IMR-90 (cell line): ENCODE results near the gene ZBTB8OS. TPM values are rescaled to one million over a fixed set of nuclear protein-coding genes. Genes with fewer than 3 reads are reported as not detected.

Experiments
- ATAC-seq: fragments of 200-7000 bp; cut with Tn5 transposase; 2 replicates; pipeline ENCODE4 v1.9.1; 2020; ENCODE audit warnings: low read depth, mild to moderate bottlenecking, moderate library complexity
- BruUV-seq: library from RNA; stranded (reverse); fragments of 400-500 nt; replicated peaks from 2 replicates; lab custom pipeline; 2021; lab: Mats Ljungman, UMichigan
- CTCF ChIA-PET: fragments of 300-600 bp; formaldehyde crosslinking; extraction: SDS; loops from one replicate; lab custom pipeline; 2021; ENCODE audit warnings: antibody characterized with exemption; lab: Yijun Ruan, JAX
- POLR2A ChIA-PET: fragments of 300-600 bp; sonication (Branson Sonifier 250); formaldehyde crosslinking; loops from one replicate; lab custom pipeline; 2022; ENCODE audit warnings: antibody characterized with exemption; ENCODE audit not compliant: unreplicated experiment; lab: Charles Lee
- DNase-seq: peaks from one replicate; pipeline ENCODE4 v3.0.0; 2013
- H2AFZ ChIP-seq: replicated peaks from 2 replicates; pipeline ENCODE3; 2013; ENCODE audit warnings: low read length, mild to moderate bottlenecking; ENCODE audit not compliant: poor library complexity
- H2AK5ac ChIP-seq: 2 replicates; pipeline ENCODE4 v1.6.1; 2013; ENCODE audit warnings: low read depth, low read length, inconsistent platforms
- H2AK9ac ChIP-seq: replicated peaks from 2 replicates; pipeline ENCODE3; 2013; ENCODE audit warnings: mild to moderate bottlenecking, low read depth, low read length, moderate library complexity; ENCODE audit not compliant: poor library complexity
- H2BK120ac ChIP-seq: 2 replicates; pipeline ENCODE4 v1.6.1; 2013; ENCODE audit warnings: low read depth, low read length, inconsistent platforms
- H2BK15ac ChIP-seq: 3 replicates; pipeline ENCODE4 v1.6.1; 2013; ENCODE audit warnings: low read depth, low read length, inconsistent platforms
- H2BK20ac ChIP-seq: 2 replicates; pipeline ENCODE4 v1.6.1; 2013; ENCODE audit warnings: low read depth, mild to moderate bottlenecking, inconsistent platforms, low read length, moderate library complexity
- H2BK5ac ChIP-seq: 2 replicates; pipeline ENCODE4 v1.6.1; 2013; ENCODE audit warnings: mild to moderate bottlenecking, low read depth, low read length, inconsistent platforms; ENCODE audit not compliant: poor library complexity, severe bottlenecking
- H3K14ac ChIP-seq: replicated peaks from 2 replicates; pipeline ENCODE4 v1.6.1; 2013; ENCODE audit warnings: low read depth, low read length, inconsistent platforms
- H3K18ac ChIP-seq: 2 replicates; pipeline ENCODE4 v1.6.1; 2013; ENCODE audit warnings: low read depth, low read length, control low read depth
- H3K23ac ChIP-seq: 2 replicates; pipeline ENCODE4 v1.6.1; 2013; ENCODE audit warnings: low read depth, low read length, inconsistent platforms
- H3K27ac ChIP-seq: 2 replicates; pipeline ENCODE4 v1.5.1; 2013; ENCODE audit warnings: mild to moderate bottlenecking, control low read depth, low read length; ENCODE audit not compliant: insufficient read depth
- H3K27me3 ChIP-seq: 2 replicates; pipeline ENCODE4 v1.6.1; 2013; ENCODE audit warnings: low read length; ENCODE audit not compliant: control insufficient read depth, insufficient read depth
- H3K36me3 ChIP-seq: 2 replicates; pipeline ENCODE4 v1.6.1; 2013; ENCODE audit warnings: low read length, mixed read lengths; ENCODE audit not compliant: control insufficient read depth, insufficient read depth
- H3K4ac ChIP-seq: 2 replicates; pipeline ENCODE4 v1.6.1; 2013; ENCODE audit warnings: low read depth, low read length, inconsistent platforms
- H3K4me1 ChIP-seq: 2 replicates; pipeline ENCODE4 v1.6.1; 2013; ENCODE audit warnings: low read length, mixed read lengths; ENCODE audit not compliant: control insufficient read depth, insufficient read depth
- H3K4me2 ChIP-seq: 2 replicates; pipeline ENCODE4 v1.6.1; 2013; ENCODE audit warnings: low read depth, mild to moderate bottlenecking, control low read depth, low read length, moderate library complexity
- H3K4me3 ChIP-seq: 2 replicates; pipeline ENCODE4 v1.5.1; 2013; ENCODE audit warnings: low read depth, mild to moderate bottlenecking, control low read depth, low read length, moderate library complexity; ENCODE audit not compliant: insufficient read depth
- H3K56ac ChIP-seq: 2 replicates; pipeline ENCODE4 v1.6.1; 2013; ENCODE audit warnings: low read length, inconsistent platforms; ENCODE audit not compliant: insufficient read depth; ENCODE audit errors: extremely low read depth
- H3K79me1 ChIP-seq, 2 experiments: 2 replicates each; pipeline ENCODE4 v1.6.1; 2013; ENCODE audit warnings: low read length in 2 of 2, inconsistent platforms in 1 of 2, low read depth in 1 of 2
- H3K9ac ChIP-seq: 2 replicates; pipeline ENCODE4 v1.6.1; 2013; ENCODE audit warnings: low read depth, low read length, control low read depth
- H3K9me1 ChIP-seq: 2 replicates; pipeline ENCODE4 v1.6.1; 2013; ENCODE audit warnings: low read length, inconsistent platforms; ENCODE audit not compliant: insufficient read depth
- H3K9me3 ChIP-seq: 2 replicates; pipeline ENCODE4 v1.6.1; 2013; ENCODE audit warnings: low read length; ENCODE audit not compliant: control insufficient read depth, insufficient read depth
- H4K20me1 ChIP-seq: 2 replicates; pipeline ENCODE4 v1.6.1; 2013; ENCODE audit warnings: low read length, inconsistent platforms; ENCODE audit not compliant: insufficient read depth
- H4K5ac ChIP-seq: 2 replicates; pipeline ENCODE4 v1.6.1; 2013; ENCODE audit warnings: mild to moderate bottlenecking, low read depth, low read length, control low read depth
- H4K8ac ChIP-seq, 2 experiments: 2 replicates each; pipeline ENCODE4 v1.6.1; 2013; ENCODE audit warnings: low read depth in 2 of 2, low read length in 2 of 2, control low read depth in 1 of 2, inconsistent platforms in 1 of 2
- H4K91ac ChIP-seq: 2 replicates; pipeline ENCODE4 v1.6.1; 2013; ENCODE audit warnings: low read depth, low read length, inconsistent platforms; ENCODE audit not compliant: insufficient read depth
- BHLHE40 ChIP-seq: fragments of 150-350 bp; IDR thresholded peaks from 2 replicates; pipeline ENCODE4 v1.6.1; 2016; ENCODE audit warnings: mild to moderate bottlenecking, low read depth, low read length
- CHD1 ChIP-seq: IDR thresholded peaks from 2 replicates; pipeline ENCODE4 v1.6.1; 2012; ENCODE audit warnings: low read depth, low read length, improper control_type of control experiment
- CTCF ChIP-seq: conservative IDR thresholded peaks from 2 replicates; pipeline ENCODE4 v1.5.1; 2012; ENCODE audit warnings: mild to moderate bottlenecking, low read depth, low read length, improper control_type of control experiment
- ELK1 ChIP-seq: fragments of 150-350 bp; IDR thresholded peaks from 2 replicates; pipeline ENCODE4 v1.6.1; 2016; ENCODE audit warnings: low read depth, mild to moderate bottlenecking, low read length, moderate library complexity, borderline replicate concordance
- FOS ChIP-seq: fragments of 150-350 bp; IDR thresholded peaks from 2 replicates; pipeline ENCODE4 v1.6.1; 2016; ENCODE audit warnings: low read depth, low read length
- MAZ ChIP-seq: IDR thresholded peaks from 2 replicates; pipeline ENCODE4 v1.6.1; 2012; ENCODE audit warnings: low read depth, mild to moderate bottlenecking, low read length, improper control_type of control experiment, moderate library complexity, borderline replicate concordance
- MXI1 ChIP-seq: IDR thresholded peaks from 2 replicates; pipeline ENCODE4 v1.6.1; 2012; ENCODE audit warnings: low read depth, mild to moderate bottlenecking, low read length, moderate library complexity, borderline replicate concordance
- NFE2L2 ChIP-seq: fragments of 150-350 bp; IDR thresholded peaks from 2 replicates; pipeline ENCODE4 v1.6.1; 2016; ENCODE audit warnings: low read depth, mild to moderate bottlenecking, low read length
- POLR2A ChIP-seq: IDR thresholded peaks from 2 replicates; pipeline ENCODE4 v1.6.1; 2012; ENCODE audit warnings: mild to moderate bottlenecking, low read depth, low read length
- RAD21 ChIP-seq: IDR thresholded peaks from 2 replicates; pipeline ENCODE4 v1.6.1; 2012; ENCODE audit warnings: low read length, improper control_type of control experiment
- RCOR1 ChIP-seq: IDR thresholded peaks from 2 replicates; pipeline ENCODE4 v1.6.1; 2012; ENCODE audit warnings: mild to moderate bottlenecking, low read length, improper control_type of control experiment; ENCODE audit not compliant: insufficient replicate concordance
- SMC3 ChIP-seq: fragments of 150-350 bp; IDR thresholded peaks from 2 replicates; pipeline ENCODE4 v1.6.1; 2016; ENCODE audit warnings: low read depth, mild to moderate bottlenecking, antibody characterized with exemption, low read length, moderate library complexity
- WGBS, 2 experiments: methylation state at CpG; one replicate each; pipeline versions ENCODE4 v1.1.5 to v1.1.7; 2013; ENCODE audit warnings: missing lambda C conversion rate in 2 of 2; ENCODE audit not compliant: insufficient read length in 1 of 2; ENCODE audit errors: extremely low coverage in 2 of 2; 5-methylcytosine and 5-hydroxymethylcytosine counted together
- dilution Hi-C: fragments of 300-500 bp; cut with HindIII; formaldehyde crosslinking; loops from one replicate; pipeline ENCODE4 v1.14.3; 2018; ENCODE audit warnings: low sequenced_read_pairs; ENCODE audit not compliant: unreplicated experiment
- in situ Hi-C: fragments of 300-500 bp; cut with MboI; formaldehyde crosslinking; loops from 3 replicates; pipeline ENCODE4 v1.14.3; 2019; ENCODE audit warnings: low sequenced_read_pairs, inconsistent platforms, mixed read lengths
- intact Hi-C: fragments of 100-400 bp; cut with micrococcal nuclease; formaldehyde crosslinking; loops from 2 replicates; pipeline ENCODE4 v1.10.0; 2022
- polyA plus RNA-seq, 3 experiments: library from polyadenylated mRNA; depleted of rRNA; stranded (reverse); fragments of >200 nt; gene quantifications; 2 replicates each; pipeline ENCODE4 v1.2.3, GENCODE V29; 2012; ENCODE audit warnings: low replicate concordance in 1 of 3
- total RNA-seq: library from RNA; depleted of rRNA; stranded (reverse); fragments of >200 nt; gene quantifications from 2 replicates; pipeline ENCODE4 v1.2.3, GENCODE V29; 2012

ZBTB8OS gene
- total and polyA plus RNA-seq, 2 of the 4 experiments (the other 2 are of a cell fraction): 31.0 to 43.5 TPM

- ChIA-PET POLR2A (interaction anchor here (0.7 kb wide), 1 partner anchor 9 kb away, joined by 8 read pairs; no protein-coding TSS in a partner anchor), CTCF (interaction anchor here (0.7 kb wide), 1 partner anchor 146 kb away, joined by 6 read pairs; no protein-coding TSS in a partner anchor)
- dilution Hi-C loops (no loop called here), in situ Hi-C loops (no loop called here), intact Hi-C loops (no loop called here)
- no TSS peak for BruUV-seq
- Histone ChIP-seq H2AK9ac (no peak overlapping the region), H3K4me3 (no peak overlapping the region), H4K5ac (no peak overlapping the region), H3K56ac (no peak overlapping the region), H3K9ac (no peak overlapping the region), H3K14ac (no peak overlapping the region), H2BK5ac (no peak overlapping the region), H3K9me1 (0 out of 2 replicates have a peak, but pooled peaks cover 3% of the 10 kb centered on the region), H4K91ac (no peak overlapping the region), H3K4ac (no peak overlapping the region), H3K9me3 (no peaks in the 10 kb centered on the region), H4K20me1 (no peaks in the 10 kb centered on the region), H4K8ac (no peak overlapping the region), H2AK5ac (no peak overlapping the region), H3K27ac (no peak overlapping the region), H2AFZ (no peak overlapping the region), H3K4me1 (no peaks in the 10 kb centered on the region), H3K23ac (no peak overlapping the region), H2BK120ac (no peak overlapping the region), H2BK15ac (no peak overlapping the region), H3K36me3 (peaks cover 51% of the 10 kb centered on the region), H3K79me1 (peaks cover 16 to 28% of the 10 kb centered on the region in 2 experiments; a peak in 3 of 4 replicates), H3K18ac (no peak overlapping the region), H3K27me3 (no peaks in the 10 kb centered on the region), H2BK20ac (no peak overlapping the region), H3K4me2 (no peak overlapping the region)
- ATAC-seq (no peak), DNase-seq (no peak)
- TF ChIP-seq MXI1: no peak
- no peak for TF ChIP-seq RCOR1
- no peak for TF ChIP-seq POLR2A
- TF ChIP-seq NFE2L2: no peak
- TF ChIP-seq BHLHE40: no peak
- no peak for TF ChIP-seq CHD1
- no peak for TF ChIP-seq MAZ
- no peak for TF ChIP-seq CTCF
- TF ChIP-seq SMC3: no peak
- TF ChIP-seq FOS: no peak
- TF ChIP-seq ELK1: no peak
- TF ChIP-seq RAD21: no peak
- no CpG with 5 or more reads among the region's 3 CpGs for WGBS, 2 experiments
These were observed 26.6 kb upstream of the ZBTB8OS start for GRCh38 chr1:32676945-32677344.
